PFSK-1 (cell line): Measurements from ENCODE around the gene HOXC4.
"Not testable (repeated sequence)": the region's sequence is repeated elsewhere in the genome, so short reads cannot be mapped to it uniquely, and the experiment has no call there.

Experiments
- SIN3A ChIP-seq: IDR thresholded peaks from 2 replicates; pipeline ENCODE4 v1.6.1; 2012; ENCODE audit warnings: mild to moderate bottlenecking, low read length, moderate library complexity, borderline replicate concordance; ENCODE audit not compliant: insufficient read depth
- TAF1 ChIP-seq: IDR thresholded peaks from 2 replicates; pipeline ENCODE4 v1.6.1; 2012; ENCODE audit warnings: low read length, control low read depth, borderline replicate concordance; ENCODE audit not compliant: insufficient read depth

- TF ChIP-seq TAF1, SIN3A: not testable (repeated sequence)
These were observed 48.6 kb downstream of the HOXC4 start for GRCh38 chr12:54102223-54102622.
